Spleen (tissue), 11 donors: ENCODE measurements around the gene GAB2. TPM values are rescaled to one million over a fixed set of nuclear protein-coding genes. Genes with fewer than 3 reads are reported as not detected.

ENCODE experiments used
- DNase-seq: peaks from one replicate; pipeline ENCODE4 v3.0.0-alpha.2; 2020
- H3K27ac ChIP-seq, 8 donors: fragments of 200-600 bp; sonication (generic) in 7 of 8; 1 replicate in 4 of 8; 2 replicates in 4 of 8; pipeline versions ENCODE4 v1.5.0 to v1.8.0; 2016 to 2021; ENCODE audit warnings: inconsistent platforms in 4 of 8, mild to moderate bottlenecking in 4 of 8, moderate library complexity in 1 of 8
- H3K27me3 ChIP-seq, 7 donors: fragments of 200-600 bp; sonication (generic) in 6 of 7; replicated peaks in 1 of 7; 1 replicate in 4 of 7; 2 replicates in 3 of 7; pipeline versions ENCODE4 v1.5.0 to v1.8.0; 2016 to 2021; ENCODE audit warnings: inconsistent platforms in 3 of 7, mild to moderate bottlenecking in 1 of 7
- H3K36me3 ChIP-seq, 6 donors: fragments of 200-600 bp; sonication (generic) in 5 of 6; 1 replicate in 4 of 6; 2 replicates in 2 of 6; pipeline versions ENCODE4 v1.5.0 to v1.8.0; 2016 to 2021; ENCODE audit warnings: inconsistent platforms in 2 of 6
- H3K4me1 ChIP-seq, 6 donors: fragments of 200-600 bp; sonication (generic) in 5 of 6; 1 replicate in 3 of 6; 2 replicates in 3 of 6; pipeline versions ENCODE4 v1.5.0 to v1.8.0; 2016 to 2021; ENCODE audit warnings: inconsistent platforms in 3 of 6
- H3K4me3 ChIP-seq, 8 donors: fragments of 200-600 bp; sonication (generic) in 7 of 8; 1 replicate in 4 of 8; 2 replicates in 4 of 8; pipeline versions ENCODE4 v1.5.0 to v1.8.0; 2016 to 2021; ENCODE audit warnings: inconsistent platforms in 4 of 8, mild to moderate bottlenecking in 4 of 8, moderate library complexity in 2 of 8
- H3K9me3 ChIP-seq, 8 donors: fragments of 200-600 bp; sonication (generic) in 7 of 8; 1 replicate in 4 of 8; 2 replicates in 4 of 8; pipeline versions ENCODE4 v1.5.0 to v1.8.0; 2016 to 2021; ENCODE audit warnings: inconsistent platforms in 4 of 8
- CTCF ChIP-seq, 11 experiments: fragments of 200-600 bp in 7 of 11; fragments of 450-650 bp in 4 of 11; sonication (generic) in 4 of 11; IDR thresholded peaks in 8 of 11; conservative IDR thresholded peaks in 3 of 11; 1 replicate in 7 of 11; 2 replicates in 4 of 11; pipeline versions ENCODE4 v1.4.0 to v1.8.0; 2016 to 2021; ENCODE audit warnings: antibody characterized with exemption in 11 of 11, inconsistent platforms in 4 of 11, mild to moderate bottlenecking in 1 of 11
- POLR2A ChIP-seq, 3 donors: fragments of 450-650 bp; IDR thresholded peaks; one replicate each; pipeline ENCODE4 v1.5.1; 2017; ENCODE audit warnings: antibody characterized with exemption in 3 of 3, mild to moderate bottlenecking in 1 of 3
- POLR2AphosphoS5 ChIP-seq, 3 donors: sonication (generic); formaldehyde crosslinking; IDR thresholded peaks; one replicate each; pipeline ENCODE4 v1.5.1; 2017; ENCODE audit warnings: antibody characterized with exemption in 3 of 3
- WGBS, 5 donors: extraction: QIAGEN DNeasy Blood & Tissue Kit in 3 of 5; methylation state at CpG; one replicate each; pipeline versions ENCODE4 v1.1.5 to v1.1.7; 2013 to 2018; 5-methylcytosine and 5-hydroxymethylcytosine counted together
- intact Hi-C: fragments of 100-400 bp; cut with DNase I; formaldehyde crosslinking; loops from one replicate; pipeline ENCODE4 v1.15.0; 2023; ENCODE audit warnings: low total_unique reads
- polyA plus RNA-seq, 3 donors: library from polyadenylated mRNA; stranded (reverse); fragments of 200-250 nt; gene quantifications; one replicate each; pipeline ENCODE4 v1.2.1, GENCODE V29; 2013
- total RNA-seq, 7 donors: library from RNA; depleted of rRNA in 3 of 7; stranded (reverse); fragments of >200 nt in 3 of 7; fragmentation: NEBNext Ultra II Directional in 4 of 7; extraction: Animal tissue kit (Norgen Biotek cat#: 25700) in 4 of 7; gene quantifications; one replicate each; pipeline versions ENCODE4 v1.1.0 to v1.2.1, GENCODE V29; 2016 to 2021
- donor health status: healthy with polysubstance abuse.
- donor health status: DM: no; HTN: no; CAD: no; lungs with moderate emphysema.
- donor health status: DM: no; HTN: no; CAD: no.
- donor health status: Bipolar disorder and iron deficiency.
- donor health status: healthy.
- donor health status: DM: no; HTN: no; CAD: no.
- donor health status: DM: yes; HTN: yes; CAD: no.

Gene GAB2
- total and polyA plus RNA-seq, 10 donors = 2.3 to 57.7 (median 47.0) TPM

GRCh38 chr11:78218707-78219492, 198.7 kb downstream of the GAB2 start:
- intact Hi-C loops = no loop called here
- Histone ChIP-seq H3K9me3 (no peaks in the 10 kb centered on the region), H3K4me3 (no peak overlapping the region), H3K27me3 (no peaks in the 10 kb centered on the region), H3K36me3 (peaks cover 0 to 100% (median 58%) of the 10 kb centered on the region in 6 donors), H3K27ac (no peak overlapping the region), H3K4me1 (peaks cover 0 to 13% (median 6%) of the 10 kb centered on the region in 6 donors)
- DNase-seq = peak; percentile 11
- 86 to 91% (median 88%) methylated on average over 11 of the region's 11 CpGs for whole genome bisulfite sequencing, 5 donors
- TF ChIP-seq POLR2AphosphoS5 (IDR thresholded peaks at IDR 0.05) = peak in 1 of 3 donors; percentile 20
- no peak for TF ChIP-seq CTCF (IDR thresholded peaks at IDR 0.05 in 8 of 11, conservative IDR thresholded peaks at IDR 0.05 in 3 of 11)
- TF ChIP-seq POLR2A (IDR thresholded peaks at IDR 0.05) = no peak

GRCh38 chr11:78217650-78218541, 199.7 kb downstream of the GAB2 start:
- no peak for DNase-seq
- Histone ChIP-seq H3K27me3 (no peaks in the 10 kb centered on the region), H3K27ac (no peak overlapping the region), H3K36me3 (peaks cover 0 to 100% (median 54%) of the 10 kb centered on the region in 6 donors), H3K4me1 (peaks cover 0 to 3% (median under 1%) of the 10 kb centered on the region in 6 donors), H3K4me3 (no peak overlapping the region), H3K9me3 (no peaks in the 10 kb centered on the region)
- 91 to 95% (median 94%) methylated on average over 14 of the region's 14 CpGs for WGBS, 5 donors
- TF ChIP-seq POLR2A (IDR thresholded peaks at IDR 0.05) (no peak), POLR2AphosphoS5 (IDR thresholded peaks at IDR 0.05) (peak in 2 of 3 donors; percentile 17 to 19), CTCF (IDR thresholded peaks at IDR 0.05 in 8 of 11, conservative IDR thresholded peaks at IDR 0.05 in 3 of 11) (no peak)
- intact Hi-C loops = no loop called here

GRCh38 chr11:78216571-78217287, 200.9 kb downstream of the GAB2 start:
- H3K9me3 ChIP-seq = no peaks in the 10 kb centered on the region
- intact Hi-C loops = no loop called here
- H3K4me1 ChIP-seq = no peaks in the 10 kb centered on the region
- 89 to 99% (median 96%) methylated on average over 5 of the region's 5 CpGs for WGBS, 5 donors
- H3K36me3 ChIP-seq = peaks cover 0 to 89% (median 48%) of the 10 kb centered on the region in 6 donors
- H3K27me3 ChIP-seq = no peaks in the 10 kb centered on the region
- DNase-seq = no peak
- no peak for TF ChIP-seq CTCF (IDR thresholded peaks at IDR 0.05 in 8 of 11, conservative IDR thresholded peaks at IDR 0.05 in 3 of 11)
- no peak for TF ChIP-seq POLR2AphosphoS5 (IDR thresholded peaks at IDR 0.05)
- TF ChIP-seq POLR2A (IDR thresholded peaks at IDR 0.05) = no peak
- no peak overlapping the region for H3K4me3 ChIP-seq
- H3K27ac ChIP-seq = no peak overlapping the region
